Activated effector memory CD4-positive, alpha-beta T cell treated with anti-CD3 and anti-CD28 coated beads, Interleukin-2, amount 50 U/mL, for 16 hours (primary cell): ENCODE results near the gene TMEM127.
"Not testable (repeated sequence)": the region's sequence is repeated elsewhere in the genome, so short reads cannot be mapped to it uniquely, and the experiment has no call there.

ENCODE experiments used
- DNase-seq: peaks from one replicate; pipeline ENCODE4 v3.0.0-alpha.2; 2020

Gene TMEM127

DNA sequence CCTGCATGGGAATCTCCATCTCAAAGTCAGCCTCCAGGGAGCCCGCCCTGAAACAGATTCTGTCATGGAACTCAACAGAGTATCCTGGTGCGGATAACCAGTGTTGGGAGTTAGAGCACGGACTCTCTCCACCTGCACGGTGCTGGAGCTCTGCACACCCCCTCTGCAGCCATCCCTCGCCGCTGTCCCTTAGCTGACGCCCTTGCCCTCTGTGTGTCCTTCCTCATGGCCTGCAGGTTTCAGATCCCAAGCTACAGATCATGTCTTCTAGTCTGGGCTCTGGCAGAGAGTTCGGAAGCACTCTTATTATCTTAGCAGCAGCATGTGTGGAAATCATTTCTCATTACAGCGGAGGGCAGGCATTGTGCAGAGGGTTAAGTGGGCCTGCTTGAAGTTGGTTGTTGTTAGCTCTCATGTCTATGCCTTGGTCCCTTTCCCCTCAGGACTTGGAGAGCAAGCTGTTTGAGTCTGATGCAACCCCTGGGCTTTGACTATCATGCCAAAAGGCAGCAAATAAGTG is 26.0 kb downstream of the TMEM127 start:
- no peak for DNase-seq

DNA sequence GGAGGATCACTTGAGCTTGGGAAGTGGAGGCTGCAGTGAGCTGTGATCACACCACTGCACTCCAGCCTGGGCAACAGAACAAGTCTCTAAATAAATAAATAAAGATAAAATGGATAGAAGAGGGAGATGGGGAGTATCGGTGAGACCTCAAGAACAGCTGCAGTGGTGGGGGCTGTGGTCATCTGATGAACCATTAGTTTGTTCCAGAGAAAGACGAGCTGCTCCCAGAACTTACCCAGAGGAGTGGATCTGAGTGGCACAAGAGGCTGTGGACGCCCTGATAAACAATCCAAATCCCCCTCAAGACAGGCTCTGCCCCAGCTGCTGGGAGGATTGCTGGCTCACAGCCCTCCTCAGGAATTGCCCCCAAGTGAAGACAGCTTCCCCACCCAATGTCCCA is 26.7 kb downstream of the TMEM127 start:
- DNase-seq = no peak

- DNase-seq = no peak
These were observed 27.5 kb downstream of the TMEM127 start for GRCh38 chr2:96238266-96238665.

DNA sequence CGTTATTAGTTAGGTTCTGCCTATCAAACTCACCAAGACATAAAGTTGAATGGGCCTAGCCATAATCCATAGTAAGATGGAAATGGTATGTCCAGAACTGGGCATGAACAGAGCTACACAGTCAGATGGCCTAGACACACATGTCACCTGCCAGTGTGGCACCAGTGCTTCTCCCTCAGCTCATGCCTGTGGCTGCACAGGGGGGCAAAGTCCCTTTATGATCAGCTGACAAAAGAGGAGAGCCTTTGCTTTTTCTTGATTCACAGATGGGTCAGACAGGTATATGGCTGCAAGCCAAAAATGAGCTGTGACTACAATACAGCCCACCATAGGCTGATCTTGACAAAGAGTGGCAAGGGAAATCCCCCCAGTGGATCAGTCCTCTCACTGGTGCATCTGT is 28.9 kb downstream of the TMEM127 start:
- DNase-seq = no peak

- DNase-seq = no peak
These were observed 31.9 kb downstream of the TMEM127 start for GRCh38 chr2:96233880-96234316.

DNA sequence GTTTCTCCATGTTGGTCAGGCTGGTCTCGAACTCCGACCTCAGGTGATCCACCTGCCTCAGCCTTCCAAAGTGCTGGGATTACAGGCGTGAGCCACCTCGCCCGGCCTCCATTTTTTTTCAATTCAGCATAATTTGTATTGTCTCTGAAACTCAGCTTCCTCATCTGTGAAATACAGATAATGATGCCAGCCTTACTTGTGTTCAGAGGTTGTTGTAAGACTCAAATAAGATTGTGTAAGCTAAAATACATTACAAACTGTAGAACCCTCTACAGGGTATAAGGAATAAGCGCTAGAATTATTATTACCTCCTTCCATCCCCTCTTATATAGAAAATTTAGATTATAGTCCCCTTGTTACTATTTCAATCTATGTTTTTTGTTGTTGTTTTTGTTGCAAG is 32.4 kb downstream of the TMEM127 start:
- no peak for DNase-seq

- DNase-seq = no peak
These were observed 34.5 kb downstream of the TMEM127 start for GRCh38 chr2:96231316-96231715.

GRCh38 chr2:96225016-96225533 is 40.7 kb downstream of the TMEM127 start:
- no peak for DNase-seq

- DNase-seq = not testable (repeated sequence)
These were observed 44.7 kb downstream of the TMEM127 start for GRCh38 chr2:96221106-96221505.

- DNase-seq = not testable (repeated sequence)
These were observed 45.8 kb downstream of the TMEM127 start for GRCh38 chr2:96219959-96220358.

- DNase-seq = no peak
These were observed 47.2 kb downstream of the TMEM127 start for GRCh38 chr2:96218508-96219131.

DNA sequence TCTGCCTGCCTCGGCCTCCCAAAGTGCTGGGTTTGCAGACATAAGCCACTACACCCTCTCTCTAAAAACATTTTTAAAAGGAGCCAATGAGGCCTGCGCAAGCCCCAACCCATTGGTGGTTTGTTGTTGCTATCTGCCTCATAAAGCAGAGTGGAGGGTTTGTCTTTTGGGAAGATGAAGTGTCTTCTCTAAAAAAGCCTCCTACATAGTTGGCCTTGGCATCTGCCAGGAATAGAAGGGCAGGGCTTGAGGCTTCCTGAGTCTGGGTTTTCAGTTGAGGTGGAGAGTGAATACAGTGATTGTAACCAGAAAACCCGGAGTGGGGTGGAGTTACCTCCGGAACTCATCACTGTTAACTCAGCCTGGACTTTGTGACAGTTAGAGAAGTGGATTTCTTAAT is 51.2 kb downstream of the TMEM127 start:
- DNase-seq = no peak

DNA sequence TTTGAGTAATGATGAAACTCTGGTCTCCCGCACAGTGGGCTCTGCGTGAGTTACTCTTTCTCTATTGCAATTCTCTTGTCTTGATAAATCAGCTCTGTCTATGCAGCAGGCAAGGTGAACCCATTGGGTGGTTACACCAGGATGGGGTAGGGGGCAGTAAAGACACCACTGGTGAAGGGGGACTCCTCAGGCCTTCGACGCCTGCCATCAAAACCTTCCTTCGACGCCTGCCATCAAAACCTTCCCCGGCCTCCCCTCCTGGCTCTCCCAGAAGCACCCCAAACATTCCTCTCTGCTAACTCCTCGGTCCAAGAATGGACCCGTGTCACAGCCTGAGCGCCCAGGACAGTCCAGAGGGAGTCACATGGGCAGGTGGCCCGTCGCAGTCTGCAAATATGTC is 52.4 kb downstream of the TMEM127 start:
- no peak for DNase-seq

GRCh38 chr2:96212339-96212738 is 53.5 kb downstream of the TMEM127 start:
- no peak for DNase-seq

GRCh38 chr2:96209729-96210085 is 56.1 kb downstream of the TMEM127 start:
- DNase-seq = no peak

GRCh38 chr2:96209011-96209728 is 56.6 kb downstream of the TMEM127 start:
- DNase-seq = no peak

DNA sequence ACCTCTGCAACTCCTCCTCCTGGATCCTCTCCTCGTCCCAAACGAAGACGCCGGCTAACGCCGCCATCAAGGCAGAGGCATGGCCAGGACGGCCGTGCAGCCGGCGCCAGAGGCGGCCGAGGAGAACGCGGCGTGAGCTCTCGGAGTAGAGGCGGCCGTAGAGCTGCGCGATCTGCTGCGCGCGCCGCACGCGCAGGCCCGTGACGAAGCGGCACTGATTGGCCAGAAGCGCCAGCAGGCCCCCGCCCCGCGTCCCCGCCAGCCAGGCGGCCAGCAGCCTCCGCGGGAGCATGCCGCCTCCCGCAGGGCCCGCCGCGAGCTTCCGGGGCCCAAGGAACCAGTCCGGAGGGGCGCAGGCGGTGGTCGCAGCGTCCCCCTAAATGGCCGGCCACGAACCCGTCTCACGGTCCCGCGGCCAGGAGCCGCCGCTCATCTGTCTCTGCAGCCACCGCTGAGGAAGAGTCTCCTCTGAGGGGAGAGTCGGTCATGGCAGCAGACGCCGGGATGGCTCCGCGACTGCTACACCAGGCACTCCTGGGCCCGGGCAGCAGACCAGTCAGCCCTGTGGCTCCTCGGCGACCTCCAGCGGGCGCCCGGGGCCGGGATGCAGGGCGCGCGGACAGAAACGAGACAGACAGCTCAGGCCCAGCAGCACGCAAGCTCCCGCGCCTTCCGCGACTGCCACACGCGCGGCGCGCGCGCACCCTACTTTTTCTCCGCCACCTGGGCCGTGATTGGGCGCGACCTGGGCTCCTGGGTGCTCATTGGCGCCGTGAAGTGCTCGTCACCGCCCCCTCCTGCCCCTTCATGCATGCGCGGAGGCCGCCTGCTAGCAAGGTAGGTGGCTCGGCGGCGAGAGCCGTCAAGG is 57.4 kb downstream of the TMEM127 start, which contains the start of gene STARD7:
STARD7 (minus strand) TSS at position 685 of the 868 bp plus-strand sequence; CDS start at position 292, 393 bp downstream.
- DNase-seq = peak; percentile 99

DNA sequence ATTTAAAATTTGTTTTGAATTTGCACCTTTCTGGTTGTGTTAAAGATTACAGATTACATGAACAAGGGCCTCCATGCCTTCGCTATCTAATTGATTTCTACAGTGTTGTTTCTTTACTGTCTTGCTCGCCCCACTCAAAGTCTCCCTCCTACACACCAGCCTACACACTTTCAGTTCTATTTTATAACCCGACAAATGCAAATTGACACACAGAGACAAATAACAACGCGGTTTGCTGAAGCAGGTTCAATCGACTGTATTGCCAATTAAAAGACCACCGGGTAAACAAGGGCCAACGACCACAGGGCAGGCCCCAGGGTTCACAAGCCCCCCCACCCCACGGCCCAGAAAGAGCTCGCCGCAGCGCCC is 58.0 kb downstream of the TMEM127 start:
- DNase-seq = no peak

DNA sequence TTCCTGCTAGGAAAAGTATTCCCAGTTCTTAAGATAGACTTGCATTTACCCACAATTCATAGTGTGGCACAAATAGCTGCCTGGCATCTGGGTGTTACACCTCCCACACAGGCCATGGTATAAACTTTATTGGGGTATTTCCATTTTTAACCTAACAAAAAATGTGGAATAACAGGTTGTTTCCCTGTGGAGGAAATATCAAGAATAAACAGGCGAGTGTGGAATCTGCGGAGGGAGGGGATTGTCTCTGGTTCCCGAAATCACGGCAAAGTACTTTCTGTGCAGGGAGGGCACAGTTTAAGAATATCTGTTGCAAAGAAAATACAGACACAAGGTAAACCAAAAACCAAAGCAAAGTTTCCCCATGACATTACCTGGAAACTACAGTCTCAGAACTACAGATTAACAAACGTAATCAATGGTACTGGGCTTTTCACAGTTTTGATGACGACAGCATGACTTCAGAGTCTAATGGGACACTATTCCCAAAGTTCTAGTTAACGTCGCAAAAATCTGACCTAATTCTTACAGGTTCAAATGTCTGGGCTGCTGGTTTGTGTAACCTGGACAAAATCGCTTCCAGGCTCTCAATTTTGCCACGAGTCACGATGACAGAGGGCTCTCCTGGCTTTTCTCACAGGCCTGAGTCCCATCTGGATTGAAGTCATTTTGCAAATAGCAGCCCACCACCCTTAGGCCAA is 58.6 kb downstream of the TMEM127 start:
- peak; percentile 63 for DNase-seq

- no peak for DNase-seq
These were observed 59.9 kb downstream of the TMEM127 start for GRCh38 chr2:96205888-96206287.

- DNase-seq = no peak
These were observed 60.8 kb downstream of the TMEM127 start for GRCh38 chr2:96204836-96205624.
